AG09319 (cell line): ENCODE measurements around the gene FAM170B.

Experiments
- DNase-seq: peaks from one replicate; pipeline ENCODE4 v3.0.0-alpha.2; 2010; ENCODE audit warnings: low read depth; ENCODE audit errors: extremely low read depth
- CTCF ChIP-seq: IDR thresholded peaks from 2 replicates; pipeline ENCODE4 v1.5.1; 2011; ENCODE audit warnings: low read depth, mild to moderate bottlenecking, inconsistent platforms, low read length, moderate library complexity

FAM170B gene

GRCh38 chr10:49090189-49090575 lies 43.6 kb downstream of the FAM170B start:
- TF ChIP-seq CTCF, result no peak
- no peak for DNase-seq

GRCh38 chr10:49089557-49090188 lies 44.1 kb downstream of the FAM170B start:
- no peak for DNase-seq
- TF ChIP-seq CTCF, result no peak

- TF ChIP-seq CTCF, result no peak
- DNase-seq, result no peak
Observed at GRCh38 chr10:49089152-49089551, 44.7 kb downstream of the FAM170B start.

GRCh38 chr10:49086889-49087288 lies 46.9 kb downstream of the FAM170B start:
- no peak for TF ChIP-seq CTCF
- DNase-seq, result no peak

- DNase-seq, result no peak
- TF ChIP-seq CTCF, result no peak
Observed at GRCh38 chr10:49083261-49083660, 50.6 kb downstream of the FAM170B start.

GRCh38 chr10:49082766-49083165 lies 51.1 kb downstream of the FAM170B start:
- no peak for DNase-seq
- TF ChIP-seq CTCF, result no peak

GRCh38 chr10:49081547-49082275 lies 52.1 kb downstream of the FAM170B start:
- no peak for DNase-seq
- no peak for TF ChIP-seq CTCF
